Thoracic aorta (tissue), 2 donors: ENCODE results near the gene C4orf54. TPM values are rescaled to one million over a fixed set of nuclear protein-coding genes. Genes with fewer than 3 reads are reported as not detected.

Experiments
- ATAC-seq: fragments of 150-250 bp; one replicate; pipeline ENCODE4 v1.8.0; 2017; ENCODE audit warnings: low read depth; ENCODE audit not compliant: insufficient number of reproducible peaks, low FRiP score
- DNase-seq: peaks from one replicate; pipeline ENCODE4 v3.0.0-alpha.2; 2020; ENCODE audit warnings: low spot score
- H3K27ac ChIP-seq, 2 donors: fragments of 200-600 bp; sonication (generic); 1 replicate in 1 of 2; 2 replicates in 1 of 2; pipeline ENCODE4 v1.5.1; 2016; ENCODE audit warnings: mild to moderate bottlenecking in 2 of 2, moderate library complexity in 2 of 2
- H3K27me3 ChIP-seq: fragments of 200-600 bp; sonication (generic); replicated peaks from 2 replicates; pipeline ENCODE4 v1.6.0; 2016; ENCODE audit warnings: mild to moderate bottlenecking; ENCODE audit not compliant: insufficient read depth
- H3K36me3 ChIP-seq: fragments of 200-600 bp; sonication (generic); one replicate; pipeline ENCODE4 v1.5.1; 2016
- H3K4me1 ChIP-seq, 2 donors: fragments of 200-600 bp; sonication (generic); 1 replicate in 1 of 2; 2 replicates in 1 of 2; pipeline versions ENCODE4 v1.5.1 to v1.6.0; 2016; ENCODE audit warnings: low read depth in 2 of 2, mild to moderate bottlenecking in 1 of 2; ENCODE audit not compliant: control insufficient read depth in 1 of 2
- H3K4me3 ChIP-seq: fragments of 200-600 bp; sonication (generic); 2 replicates; pipeline ENCODE4 v1.5.1; 2016; ENCODE audit warnings: mild to moderate bottlenecking
- H3K9me3 ChIP-seq: fragments of 200-600 bp; sonication (generic); 2 replicates; pipeline ENCODE4 v1.5.1; 2016
- CTCF ChIP-seq: fragments of 200-600 bp; sonication (generic); IDR thresholded peaks from one replicate; pipeline ENCODE4 v1.5.1; 2019; ENCODE audit warnings: antibody characterized with exemption
- total RNA-seq, 2 donors: library from RNA; depleted of rRNA; stranded (reverse); fragments of >200 nt; gene quantifications; one replicate each; pipeline versions ENCODE4 v1.1.0 to v1.2.3, GENCODE V29; 2016

C4orf54 gene
- total RNA-seq, 2 donors from 2014 or later: 0.07 to 0.14 TPM

DNA sequence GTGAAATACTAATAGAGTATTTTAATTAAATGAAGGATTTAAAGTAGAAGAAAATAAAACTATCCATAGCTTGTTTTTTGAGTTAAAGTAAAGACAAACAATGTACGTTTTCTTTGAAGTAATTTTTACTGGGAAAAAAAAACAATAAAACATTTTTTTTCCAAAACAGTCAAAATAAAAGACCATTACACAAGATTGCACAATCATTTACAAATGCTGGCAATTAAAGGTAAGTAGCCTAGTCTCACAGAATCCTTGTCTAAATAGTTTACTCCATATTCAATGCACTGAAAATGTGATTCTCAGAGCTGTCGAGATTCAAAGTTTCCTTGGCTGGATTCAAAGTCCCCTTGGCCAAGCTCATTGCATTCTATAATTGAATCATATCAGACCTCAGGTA lies 21.2 kb downstream of the C4orf54 start:
- Histone ChIP-seq H3K4me1 (no peaks in the 10 kb centered on the region), H3K36me3 (no peaks in the 10 kb centered on the region), H3K27ac (no peak overlapping the region), H3K4me3 (no peak overlapping the region), H3K9me3 (no peaks in the 10 kb centered on the region), H3K27me3 (no peaks in the 10 kb centered on the region)
- no peak for TF ChIP-seq CTCF
- no peak for DNase-seq
- no peak for ATAC-seq

GRCh38 chr4:99635601-99636000 lies 22.0 kb downstream of the C4orf54 start:
- H3K27me3 ChIP-seq: no peaks in the 10 kb centered on the region
- no peak for DNase-seq
- H3K36me3 ChIP-seq: no peaks in the 10 kb centered on the region
- no peak for ATAC-seq
- no peak overlapping the region for H3K27ac ChIP-seq
- no peaks in the 10 kb centered on the region for H3K4me1 ChIP-seq
- no peaks in the 10 kb centered on the region for H3K9me3 ChIP-seq
- TF ChIP-seq CTCF: no peak
- H3K4me3 ChIP-seq: no peak overlapping the region

GRCh38 chr4:99634742-99635360 lies 22.8 kb downstream of the C4orf54 start:
- H3K4me3 ChIP-seq: no peak overlapping the region
- no peaks in the 10 kb centered on the region for H3K27me3 ChIP-seq
- ATAC-seq (no peak), DNase-seq (no peak)
- no peaks in the 10 kb centered on the region for H3K36me3 ChIP-seq
- TF ChIP-seq CTCF: no peak
- no peak overlapping the region for H3K27ac ChIP-seq
- H3K4me1 ChIP-seq: no peaks in the 10 kb centered on the region
- H3K9me3 ChIP-seq: no peaks in the 10 kb centered on the region

GRCh38 chr4:99633772-99634171 lies 23.9 kb downstream of the C4orf54 start:
- no peak overlapping the region for H3K4me3 ChIP-seq
- H3K27me3 ChIP-seq: no peaks in the 10 kb centered on the region
- no peak overlapping the region for H3K27ac ChIP-seq
- H3K4me1 ChIP-seq: no peaks in the 10 kb centered on the region
- no peaks in the 10 kb centered on the region for H3K9me3 ChIP-seq
- ATAC-seq (no peak), DNase-seq (no peak)
- H3K36me3 ChIP-seq: no peaks in the 10 kb centered on the region
- no peak for TF ChIP-seq CTCF

- Histone ChIP-seq H3K4me3 (no peak overlapping the region), H3K4me1 (no peaks in the 10 kb centered on the region), H3K27me3 (no peaks in the 10 kb centered on the region), H3K27ac (no peak overlapping the region), H3K36me3 (no peaks in the 10 kb centered on the region), H3K9me3 (no peaks in the 10 kb centered on the region)
- no peak for DNase-seq
- no peak for ATAC-seq
- TF ChIP-seq CTCF: no peak
Measured at GRCh38 chr4:99630857-99631360, 26.7 kb downstream of the C4orf54 start.
